Smooth muscle cell (in vitro differentiated cells): ENCODE results near the gene CCT2. TPM values are rescaled to one million over a fixed set of nuclear protein-coding genes. Genes with fewer than 3 reads are reported as not detected.

Source experiments
- DNase-seq: peaks from one replicate; lab custom pipeline; 2025; ENCODE audit not compliant: unreplicated experiment; lab: John Stamatoyannopoulos, UW
- H2AFZ ChIP-seq: fragments of 200-600 bp; sonication (generic); 2 replicates; pipeline ENCODE4 v1.6.0; 2016; ENCODE audit warnings: antibody characterized with exemption, low read depth, mild to moderate bottlenecking
- H3F3A ChIP-seq: fragments of 200-600 bp; sonication (generic); 2 replicates; pipeline ENCODE4 v1.6.0; 2017; ENCODE audit warnings: antibody characterized with exemption, low read depth
- H3K27ac ChIP-seq: fragments of 200-600 bp; sonication (generic); 2 replicates; pipeline ENCODE4 v1.5.1; 2016; ENCODE audit warnings: low read depth, mild to moderate bottlenecking
- H3K27me3 ChIP-seq: fragments of 200-600 bp; sonication (generic); 2 replicates; pipeline ENCODE4 v1.6.1; 2016; ENCODE audit warnings: low read depth, mild to moderate bottlenecking
- H3K36me3 ChIP-seq: fragments of 200-600 bp; sonication (generic); 2 replicates; pipeline ENCODE4 v1.5.1; 2016; ENCODE audit warnings: low read depth
- H3K4me1 ChIP-seq: fragments of 200-600 bp; sonication (generic); 2 replicates; pipeline ENCODE4 v1.5.1; 2016; ENCODE audit warnings: low read depth
- H3K4me2 ChIP-seq: fragments of 200-600 bp; sonication (generic); 2 replicates; pipeline ENCODE4 v1.6.0; 2016; ENCODE audit warnings: mild to moderate bottlenecking
- H3K4me3 ChIP-seq: fragments of 200-600 bp; sonication (generic); 2 replicates; pipeline ENCODE4 v1.5.1; 2016; ENCODE audit warnings: mild to moderate bottlenecking
- H3K79me2 ChIP-seq: fragments of 200-600 bp; sonication (generic); 2 replicates; pipeline ENCODE4 v1.6.0; 2016; ENCODE audit warnings: low read depth, mild to moderate bottlenecking
- H3K9ac ChIP-seq: fragments of 200-600 bp; sonication (generic); 2 replicates; pipeline ENCODE4 v1.6.0; 2016; ENCODE audit warnings: low read depth
- H3K9me3 ChIP-seq: fragments of 200-600 bp; sonication (generic); replicated peaks from 2 replicates; pipeline ENCODE4 v1.5.1; 2016; ENCODE audit warnings: low read depth
- H4K20me1 ChIP-seq: fragments of 200-600 bp; sonication (generic); 2 replicates; pipeline ENCODE4 v1.6.0; 2016; ENCODE audit warnings: low read depth
- CTCF ChIP-seq: fragments of 200-600 bp; sonication (generic); IDR thresholded peaks from 2 replicates; pipeline ENCODE4 v1.5.1; 2017; ENCODE audit warnings: borderline replicate concordance, mild to moderate bottlenecking, antibody characterized with exemption; ENCODE audit not compliant: insufficient read depth, poor library complexity, severe bottlenecking
- WGBS: methylation state at CpG from one replicate; pipeline ENCODE4 v1.1.7; 2016; ENCODE audit warnings: low lambda C conversion rate; 5-methylcytosine and 5-hydroxymethylcytosine counted together
- polyA plus RNA-seq: library from polyadenylated mRNA; unstranded; fragments of >200 nt; fragmentation: Nextera tagmentation; extraction: Ambion mirVana; gene quantifications from 2 replicates; pipeline ENCODE4 v1.2.1, GENCODE V29; 2016
- total RNA-seq: library from RNA; depleted of rRNA; stranded (reverse); fragments of >200 nt; gene quantifications from 2 replicates; pipeline ENCODE4 v1.2.3, GENCODE V29; 2014

CCT2 gene
- total and polyA plus RNA-seq, 2 experiments from 2014 or later = 151 to 236 TPM

- Histone ChIP-seq H3K9me3 (no peaks in the 10 kb centered on the region), H2AFZ (no peak overlapping the region), H3K27ac (no peak overlapping the region), H3K36me3 (peaks cover 3% of the 10 kb centered on the region), H3K4me2 (no peak overlapping the region), H3K4me3 (no peak overlapping the region), H3K79me2 (peaks cover 3% of the 10 kb centered on the region), H3K27me3 (no peaks in the 10 kb centered on the region), H3F3A (peaks cover 10% of the 10 kb centered on the region), H3K4me1 (no peaks in the 10 kb centered on the region), H3K9ac (no peak overlapping the region), H4K20me1 (no peaks in the 10 kb centered on the region)
- WGBS = 100% methylated on average over 2 of the region's 2 CpGs
- TF ChIP-seq CTCF = no peak
- DNase-seq = no peak
Measured at GRCh38 chr12:69578283-69578682, 7.0 kb upstream of the CCT2 start.

- WGBS = 93% methylated on average over 4 of the region's 4 CpGs
- Histone ChIP-seq H3K9ac (no peak overlapping the region), H2AFZ (no peak overlapping the region), H3K27ac (no peak overlapping the region), H3K4me1 (no peaks in the 10 kb centered on the region), H3K9me3 (no peaks in the 10 kb centered on the region), H3K79me2 (peaks cover 3% of the 10 kb centered on the region), H3K4me2 (no peak overlapping the region), H4K20me1 (no peaks in the 10 kb centered on the region), H3K27me3 (no peaks in the 10 kb centered on the region), H3K4me3 (no peak overlapping the region), H3K36me3 (peaks cover 1% of the 10 kb centered on the region), H3F3A (peaks cover 11% of the 10 kb centered on the region)
- DNase-seq = no peak
- TF ChIP-seq CTCF = no peak
Measured at GRCh38 chr12:69579029-69579428, 6.2 kb upstream of the CCT2 start.

- Histone ChIP-seq H3K27me3 (no peaks in the 10 kb centered on the region), H3K9me3 (no peaks in the 10 kb centered on the region), H3K36me3 (no peaks in the 10 kb centered on the region), H3K27ac (no peak overlapping the region), H3K4me2 (no peak overlapping the region), H3F3A (peaks cover 11% of the 10 kb centered on the region), H4K20me1 (no peaks in the 10 kb centered on the region), H3K9ac (no peak overlapping the region), H3K79me2 (peaks cover 3% of the 10 kb centered on the region), H2AFZ (no peak overlapping the region), H3K4me3 (no peak overlapping the region), H3K4me1 (peaks cover 4% of the 10 kb centered on the region)
- TF ChIP-seq CTCF = no peak
- 100% methylated on average over 1 of the region's 1 CpG for WGBS
- DNase-seq = no peak
Measured at GRCh38 chr12:69580074-69580473, 5.2 kb upstream of the CCT2 start.

GRCh38 chr12:69583203-69583602, 2.1 kb upstream of the CCT2 start:
- Histone ChIP-seq H3K79me2 (peaks cover 28% of the 10 kb centered on the region), H3K27ac (no peak overlapping the region), H4K20me1 (peaks cover 8% of the 10 kb centered on the region), H3K4me2 (no peak overlapping the region), H3K36me3 (peaks cover 10% of the 10 kb centered on the region), H3K4me3 (no peak overlapping the region), H3K4me1 (peaks cover 21% of the 10 kb centered on the region), H3K9me3 (no peaks in the 10 kb centered on the region), H2AFZ (no peak overlapping the region), H3F3A (peaks cover 11% of the 10 kb centered on the region), H3K27me3 (no peaks in the 10 kb centered on the region), H3K9ac (no peak overlapping the region)
- DNase-seq = no peak
- TF ChIP-seq CTCF = no peak
